Stimulated activated CD8-positive, alpha-beta memory T cell treated with anti-CD3 and anti-CD28 coated beads, Interleukin-15, amount 100 ng/mL, for 48 hours (primary cell): ENCODE data around the gene ERO1A.
"Not testable (repeated sequence)": the region's sequence is repeated elsewhere in the genome, so short reads cannot be mapped to it uniquely, and the experiment has no call there.

ENCODE experiments used
- DNase-seq, 2 donors: peaks; one replicate each; pipeline ENCODE4 v3.0.0-alpha.2; 2020; ENCODE audit warnings: low read depth in 2 of 2

ERO1A gene

GRCh38 chr14:52695481-52696091 is at the start of gene ERO1A:
Gene ERO1A, minus strand, starts transcription at chr14:52695558. Its CDS starts 77 bp downstream, at chr14:52695481.
- DNase-seq, result peak; percentile 54 to 66

- no peak for DNase-seq
Measured at GRCh38 chr14:52741865-52742264, 46.5 kb upstream of the ERO1A start.

- no peak for DNase-seq
Measured at GRCh38 chr14:52740751-52741150, 45.4 kb upstream of the ERO1A start.

GRCh38 chr14:52738409-52738808 is 43.1 kb upstream of the ERO1A start:
- DNase-seq, result no peak

- DNase-seq, result no peak
Measured at GRCh38 chr14:52735921-52736489, 40.6 kb upstream of the ERO1A start.

- no peak for DNase-seq
Measured at GRCh38 chr14:52733824-52734223, 38.5 kb upstream of the ERO1A start.

GRCh38 chr14:52730709-52731111 is 35.4 kb upstream of the ERO1A start:
- no peak for DNase-seq

- peak; percentile 99 to 100 for DNase-seq
Measured at GRCh38 chr14:52729925-52730708, 34.8 kb upstream of the ERO1A start, which contains the start of gene STYX. Gene STYX, plus strand, starts transcription at chr14:52730166. Its CDS starts 309 bp downstream, at chr14:52730475.

- no peak for DNase-seq
Measured at GRCh38 chr14:52729585-52729924, 34.2 kb upstream of the ERO1A start.

GRCh38 chr14:52729035-52729434 is 33.7 kb upstream of the ERO1A start:
- DNase-seq, result not testable (repeated sequence)

GRCh38 chr14:52727509-52727908 is 32.2 kb upstream of the ERO1A start:
- not testable (repeated sequence) for DNase-seq

GRCh38 chr14:52724360-52724644 is 28.9 kb upstream of the ERO1A start:
- no peak for DNase-seq

- DNase-seq, result no peak
Measured at GRCh38 chr14:52723514-52724359, 28.4 kb upstream of the ERO1A start.

GRCh38 chr14:52716155-52716554 is 20.8 kb upstream of the ERO1A start:
- no peak for DNase-seq

GRCh38 chr14:52711666-52712065 is 16.3 kb upstream of the ERO1A start:
- DNase-seq, result no peak

- peak; percentile 90 to 92 for DNase-seq
Measured at GRCh38 chr14:52706724-52707706, 11.7 kb upstream of the ERO1A start, which contains the start of gene PSMC6. Gene PSMC6, plus strand, starts transcription at chr14:52707200. Its CDS starts 20 bp downstream, at chr14:52707220.

GRCh38 chr14:52706286-52706685 is 10.9 kb upstream of the ERO1A start:
- peak; percentile 25 to 32 for DNase-seq

GRCh38 chr14:52703664-52704063 is 8.3 kb upstream of the ERO1A start:
- no peak for DNase-seq

- DNase-seq, result no peak
Measured at GRCh38 chr14:52703225-52703624, 7.9 kb upstream of the ERO1A start.

- DNase-seq, result no peak
Measured at GRCh38 chr14:52701223-52701622, 5.9 kb upstream of the ERO1A start.

- no peak for DNase-seq
Measured at GRCh38 chr14:52700701-52701172, 5.4 kb upstream of the ERO1A start.
